NCI-H510A (cell line): Measurements from ENCODE around the gene SUPT6H.

ENCODE experiments used
- DNase-seq: peaks from one replicate; lab custom pipeline; 2025; lab: John Stamatoyannopoulos, UW

Gene SUPT6H

DNA sequence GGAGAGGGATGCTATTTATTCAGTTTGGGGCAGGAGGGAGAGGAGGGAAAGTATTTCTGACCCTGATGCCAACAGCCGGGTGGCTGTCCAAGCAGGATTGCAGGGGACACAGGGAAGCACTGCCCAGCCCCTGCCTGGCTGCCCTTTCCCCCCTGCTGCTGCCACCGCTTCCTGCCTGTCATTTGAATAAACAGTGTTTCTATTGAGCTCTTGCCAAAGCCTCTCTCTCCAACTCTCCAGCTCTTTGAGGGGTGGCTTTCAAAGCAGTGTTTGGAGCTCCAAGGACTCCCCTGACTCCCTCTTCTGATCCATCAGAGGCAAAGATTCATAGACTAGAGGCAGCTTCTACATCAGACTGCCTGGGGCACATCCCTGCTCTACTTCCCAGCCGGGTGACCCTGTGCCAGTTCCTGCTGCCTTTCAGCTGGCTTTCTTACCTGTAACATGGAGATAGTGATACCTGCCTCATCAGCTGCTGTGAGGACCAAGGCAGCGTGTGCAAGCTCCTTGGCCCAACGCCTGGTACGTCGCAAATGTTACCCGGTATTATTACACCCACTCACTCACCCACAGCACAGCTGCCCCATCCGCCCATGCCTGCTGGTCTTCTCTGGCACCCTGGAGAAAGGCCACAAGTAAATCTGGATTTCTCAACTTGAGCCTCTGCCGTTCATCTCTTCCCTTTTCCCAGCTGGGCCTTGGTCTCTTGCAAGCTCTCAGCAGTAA is 40.2 kb downstream of the SUPT6H start:
- DNase-seq = no peak

DNA sequence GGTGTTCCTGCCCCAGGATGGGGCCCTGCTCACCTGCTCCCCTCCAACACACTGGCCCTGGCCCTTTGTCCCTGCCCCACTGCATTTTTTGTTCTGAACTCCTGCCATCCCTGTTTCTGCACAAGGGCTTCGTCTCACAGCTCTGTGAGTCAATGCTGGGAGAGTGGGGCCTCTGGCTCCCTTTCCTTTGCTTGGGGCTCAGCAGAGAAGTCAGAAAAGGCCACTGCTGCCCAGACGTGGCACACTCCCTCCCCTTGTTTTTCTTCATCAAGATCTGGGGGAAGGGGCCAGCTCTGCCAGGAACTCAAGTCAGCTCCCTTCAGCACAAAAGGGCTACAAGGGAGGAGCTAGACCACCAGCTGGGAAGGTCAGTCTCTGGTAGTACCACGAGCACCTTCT is 40.7 kb downstream of the SUPT6H start:
- no peak for DNase-seq

DNA sequence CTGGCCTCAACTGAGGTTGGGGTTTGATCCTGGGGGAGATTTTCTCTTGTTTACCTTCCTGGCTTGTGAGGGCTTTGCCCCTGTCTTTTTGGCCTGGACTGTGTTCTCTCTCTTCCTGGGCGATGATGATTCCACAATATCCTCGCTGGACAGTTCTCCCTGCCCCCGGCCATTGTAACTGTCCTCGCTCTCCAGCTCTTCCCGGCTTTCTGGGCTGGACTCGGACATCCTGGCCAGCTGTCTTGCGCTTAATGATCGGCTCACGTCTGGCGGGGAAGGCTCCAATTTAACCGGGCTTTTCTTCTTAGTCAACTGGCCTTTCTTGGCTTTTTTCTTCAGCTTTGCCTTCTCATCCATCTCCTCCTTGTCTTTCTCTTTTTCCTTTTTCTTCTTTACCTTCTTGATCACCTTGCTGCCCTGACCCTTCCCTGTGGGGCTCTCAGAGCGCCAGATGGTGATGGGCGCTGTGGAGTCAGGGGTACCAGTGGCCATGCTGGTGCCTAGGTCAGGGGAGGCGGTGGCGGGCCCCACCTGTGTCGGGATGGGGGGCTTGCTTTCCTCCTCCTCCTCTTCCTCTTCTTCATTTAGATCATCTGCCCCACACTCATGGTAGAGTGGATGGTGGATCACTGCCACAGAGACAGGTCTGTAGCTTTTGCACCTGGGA is 41.7 kb downstream of the SUPT6H start:
- DNase-seq = no peak

DNA sequence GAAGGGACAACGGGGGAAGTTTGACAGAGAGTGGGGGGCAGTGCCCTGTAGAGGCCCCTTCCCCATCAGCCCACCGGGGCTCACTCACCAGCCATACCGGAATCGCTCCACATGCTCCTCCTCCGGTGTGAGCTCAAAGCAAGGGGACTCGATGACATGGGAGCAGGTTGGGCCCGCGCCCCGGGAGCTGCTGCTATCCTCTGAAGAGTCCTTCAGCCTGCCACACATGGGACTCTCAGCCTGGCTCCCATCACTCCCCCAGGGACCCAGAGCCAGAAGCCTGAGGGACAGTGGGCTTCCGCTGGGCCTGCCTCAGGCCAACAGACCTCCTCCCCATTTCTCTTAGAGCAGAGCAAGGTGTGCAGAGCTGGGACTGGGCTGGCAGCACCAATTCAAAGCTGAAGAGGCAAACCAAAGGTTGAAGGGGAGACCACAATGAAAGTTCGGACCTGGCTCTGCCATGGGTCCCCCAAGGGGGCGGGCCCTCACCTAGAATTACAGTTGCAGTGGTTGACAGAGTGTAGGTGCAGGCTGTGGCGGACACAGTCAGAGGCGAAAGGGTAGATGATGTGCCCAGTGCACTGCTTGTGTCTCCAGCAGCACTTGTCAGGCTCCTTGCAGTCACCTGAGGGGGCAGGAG is 42.3 kb downstream of the SUPT6H start:
- no peak for DNase-seq

DNA sequence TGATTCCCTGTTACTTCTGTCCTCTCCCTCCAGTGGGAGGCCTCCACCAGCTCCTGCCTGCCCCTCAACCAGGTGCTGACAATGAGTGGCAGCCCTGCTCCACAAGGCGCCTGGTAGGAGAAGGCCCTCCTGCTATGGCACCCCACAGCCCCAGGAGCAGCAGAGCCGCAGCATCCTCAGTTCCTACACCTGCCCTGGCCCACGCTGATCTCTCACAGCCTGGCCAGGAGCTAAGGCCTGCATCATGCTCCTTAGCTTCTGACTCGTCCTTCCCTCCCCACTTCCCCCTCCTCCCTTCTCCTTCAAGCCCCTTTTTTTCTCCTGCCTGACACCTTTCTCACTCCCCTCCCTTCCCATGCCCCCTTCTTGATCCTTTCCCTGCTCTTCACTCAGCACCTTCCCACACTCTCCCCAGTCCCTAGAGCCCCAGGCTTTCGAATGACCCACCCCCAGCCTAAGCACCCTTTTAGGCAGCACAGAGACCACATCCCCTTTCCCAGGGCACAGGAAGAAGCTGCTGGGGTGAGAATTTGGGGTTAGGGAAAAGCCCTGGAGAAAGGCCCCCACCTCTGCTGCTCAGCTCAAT is 43.2 kb downstream of the SUPT6H start:
- DNase-seq = no peak

DNA sequence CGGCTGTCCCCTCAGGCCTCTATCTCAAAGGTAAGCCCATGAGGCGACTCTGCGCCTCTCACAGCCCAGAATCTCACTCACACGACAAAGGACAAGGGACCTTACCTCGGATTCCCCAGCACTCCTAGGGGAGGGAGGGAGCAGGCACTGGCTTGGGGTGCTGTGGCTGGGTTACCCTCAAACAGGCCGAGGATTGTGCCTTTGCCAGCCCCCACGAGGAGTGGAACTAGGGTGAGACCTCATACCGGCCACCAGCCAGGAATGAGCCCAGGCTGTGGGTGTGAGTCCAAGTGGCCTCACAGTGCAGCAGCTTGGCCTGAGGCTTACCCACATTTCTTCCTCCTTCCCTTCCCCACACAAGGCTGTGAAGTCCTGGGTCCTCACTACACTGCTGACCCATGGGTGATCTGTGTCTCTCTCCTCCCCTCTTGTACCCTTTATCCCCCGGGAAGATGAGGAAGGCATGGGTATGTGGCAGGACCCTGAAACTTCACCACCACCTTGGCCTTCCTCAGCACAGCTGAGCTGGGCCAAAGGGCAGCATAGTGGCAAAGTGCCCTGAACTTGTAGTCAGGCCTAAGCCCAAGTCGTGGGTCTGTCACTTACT is 43.8 kb downstream of the SUPT6H start:
- DNase-seq = no peak

DNA sequence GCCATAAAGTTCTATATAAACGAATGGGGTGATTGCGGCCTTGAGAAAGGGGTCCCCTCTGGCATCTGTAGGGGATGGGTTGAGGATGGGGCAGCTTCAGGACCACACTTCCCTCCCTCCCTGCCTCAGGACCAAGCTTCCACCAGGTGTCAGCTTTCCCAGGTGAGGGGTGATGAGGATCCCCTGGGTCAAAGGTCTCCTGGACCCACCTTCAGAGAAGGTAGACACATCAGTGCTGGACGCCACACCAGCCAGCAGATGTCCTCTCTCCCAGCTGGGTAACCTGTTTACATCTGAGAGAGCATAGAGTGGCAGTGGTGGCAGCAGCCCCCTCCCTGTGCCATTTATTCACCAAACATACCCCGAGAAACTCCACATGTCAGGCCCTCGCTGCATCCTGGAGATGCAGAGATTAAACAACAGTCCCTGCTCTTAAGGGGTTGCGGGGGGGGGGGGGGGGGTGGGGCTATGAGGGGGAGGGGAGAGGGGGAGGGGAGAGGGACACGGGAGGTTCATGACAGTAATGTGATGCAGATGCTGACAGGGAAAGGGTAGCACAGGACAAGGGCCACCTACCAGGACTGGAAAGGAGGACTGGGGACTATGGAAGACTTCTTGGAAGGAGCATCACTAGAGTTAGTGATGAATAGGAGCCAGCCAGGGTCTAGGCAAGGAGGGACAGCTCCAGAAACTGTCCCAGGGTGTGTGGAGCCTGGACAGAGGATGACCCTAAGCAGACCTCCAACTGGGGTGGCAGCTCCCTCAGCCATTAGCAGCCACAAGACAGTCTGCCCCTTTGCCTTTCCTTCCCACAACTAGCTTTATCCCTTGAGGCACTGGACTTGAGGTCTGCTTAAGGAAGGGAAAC is 44.7 kb downstream of the SUPT6H start:
- no peak for DNase-seq

DNA sequence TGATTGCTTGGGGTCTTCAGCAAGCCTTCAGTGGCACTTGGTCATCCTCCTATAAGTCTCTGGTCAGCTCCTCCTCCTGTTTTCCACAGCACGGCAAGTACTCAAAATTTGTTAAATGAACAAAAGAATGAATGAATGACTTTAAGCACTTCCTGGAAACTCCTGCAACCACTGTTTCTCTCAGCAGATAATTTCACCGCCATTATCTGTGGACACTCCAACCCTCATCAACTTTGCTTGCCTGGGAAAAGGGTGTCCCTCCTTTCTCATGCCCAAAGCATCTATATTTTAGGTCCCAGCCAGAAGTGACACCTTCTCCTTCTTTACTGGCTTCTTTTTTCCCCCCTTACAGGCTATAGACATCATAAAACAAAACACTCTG is 45.3 kb downstream of the SUPT6H start:
- no peak for DNase-seq

DNA sequence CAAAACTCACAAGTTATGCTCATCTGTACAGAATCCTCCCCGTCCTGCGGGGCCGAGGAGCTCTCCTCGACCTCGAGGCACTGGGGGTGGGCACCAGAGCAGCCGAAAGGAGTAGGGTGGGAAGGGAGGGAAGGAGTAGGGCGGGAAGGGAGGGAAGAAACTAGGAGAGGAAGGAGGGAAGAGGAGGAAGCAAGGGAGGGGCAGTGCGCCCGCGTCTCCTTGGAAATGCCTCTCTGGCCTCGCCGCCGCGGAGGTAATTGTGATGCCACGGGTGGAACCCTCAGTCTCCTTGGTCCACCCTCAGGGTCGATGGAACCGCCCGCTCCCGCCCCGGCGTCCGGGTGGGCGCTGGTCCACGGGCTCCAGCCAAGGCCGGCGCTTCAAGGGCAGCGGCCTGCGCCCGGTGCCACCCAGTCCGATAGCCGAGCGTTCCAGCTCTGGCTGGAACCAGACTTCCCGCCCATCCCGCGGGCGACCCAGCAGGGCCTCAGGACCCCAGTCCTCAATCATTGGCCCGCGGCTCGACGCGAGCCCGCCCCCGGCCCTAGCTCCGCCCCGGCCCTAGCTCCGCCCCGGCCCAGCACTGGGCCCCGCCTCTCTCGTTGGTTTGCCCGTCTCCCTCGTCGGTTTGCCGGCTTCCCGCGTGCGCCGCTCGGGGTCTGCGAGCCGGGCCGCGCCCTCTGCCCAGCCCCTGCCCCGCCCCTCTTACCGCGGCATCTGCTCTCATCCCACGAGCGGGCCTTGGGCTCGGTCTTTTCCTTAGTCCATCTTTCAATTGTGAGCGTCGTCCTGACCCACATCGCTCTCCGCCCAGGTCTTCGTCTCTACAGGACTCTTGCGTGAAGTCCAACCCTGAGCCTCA is 49.1 kb downstream of the SUPT6H start:
- peak; percentile 94 for DNase-seq

DNA sequence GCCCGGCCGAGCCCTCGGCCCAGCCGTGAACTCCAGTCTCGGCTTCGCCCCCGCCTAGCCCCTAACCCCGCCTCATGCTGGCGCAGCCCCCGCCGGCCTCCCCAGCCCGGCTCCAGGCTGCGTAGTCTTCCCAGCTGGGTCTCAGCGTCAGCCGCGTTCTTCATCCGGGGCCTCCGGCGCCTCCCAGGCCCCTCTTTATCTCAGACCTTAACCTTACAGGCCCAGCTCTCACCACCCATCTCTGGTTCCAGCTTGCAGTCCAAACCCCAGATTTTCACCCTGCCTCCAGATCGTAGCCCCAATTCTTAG is 49.7 kb downstream of the SUPT6H start, which contains the start of gene PROCA1:
Gene PROCA1, minus strand, starts transcription at position 166 of the 309 bp plus-strand sequence. CDS start 228 bp downstream, outside the sequence.
- DNase-seq = no peak

DNA sequence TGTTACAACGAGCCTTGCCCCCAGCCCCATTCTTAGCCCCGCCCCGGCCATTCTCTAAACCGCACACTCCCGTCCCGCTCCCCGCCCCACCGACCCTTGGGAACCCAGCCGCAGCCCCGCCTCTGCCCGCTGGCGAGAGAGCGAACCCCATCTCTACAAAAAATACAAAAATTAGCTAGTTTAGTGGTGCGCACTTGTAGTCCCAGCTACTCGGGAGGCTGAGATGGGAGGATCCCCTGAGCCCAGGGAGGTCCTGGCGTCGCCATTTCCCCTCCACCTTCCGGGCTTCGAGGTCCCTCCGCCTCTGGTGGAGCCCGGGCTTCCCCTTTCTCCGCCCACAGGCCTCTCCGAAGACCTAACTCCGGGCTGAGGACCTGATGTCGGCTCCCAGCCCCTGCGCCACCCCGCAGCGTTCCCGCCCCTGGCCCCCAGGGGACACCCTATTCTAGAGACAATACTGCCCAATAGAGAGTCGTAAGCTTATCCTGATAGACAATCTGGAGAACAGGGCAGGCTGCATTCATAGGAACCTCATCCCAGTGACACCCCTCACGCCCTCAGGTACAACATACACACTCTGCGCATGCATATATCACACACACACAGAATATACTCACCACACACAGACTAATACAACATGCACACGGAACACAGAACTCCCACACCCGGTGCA is 50.2 kb downstream of the SUPT6H start:
- no peak for DNase-seq

DNA sequence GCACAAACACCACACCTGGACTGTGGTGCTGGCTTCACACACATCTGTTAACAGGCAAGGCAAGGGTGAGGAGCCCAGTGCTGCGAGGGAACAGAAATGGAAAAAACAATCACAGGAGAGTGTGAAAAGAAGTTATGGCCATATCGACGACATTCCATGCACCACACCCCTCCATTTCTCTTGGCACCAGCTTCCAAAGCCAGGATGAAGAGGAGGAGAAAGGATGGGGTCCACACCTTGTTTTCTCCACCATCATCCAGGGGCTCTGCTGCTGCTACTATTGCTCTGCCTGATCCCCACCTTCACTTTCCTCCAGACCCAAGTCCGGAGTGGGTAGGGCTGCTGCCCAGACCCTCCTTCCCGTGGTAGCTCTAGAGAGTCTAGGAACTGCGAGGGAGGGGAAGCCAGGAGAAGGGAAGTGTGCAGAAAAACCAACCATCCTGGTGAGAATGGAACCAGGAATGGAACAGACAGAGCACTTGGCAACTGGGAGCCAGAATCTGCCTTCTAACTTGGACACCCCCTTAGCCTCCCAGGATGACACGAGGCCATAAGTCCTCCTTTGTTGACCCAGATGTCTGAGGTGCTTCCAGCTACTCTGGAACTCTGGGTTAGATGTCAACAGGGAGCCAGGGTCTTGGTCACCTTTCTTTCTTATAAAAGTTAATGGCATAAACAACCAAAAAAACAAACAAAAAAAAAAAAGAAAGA is 50.9 kb downstream of the SUPT6H start:
- DNase-seq = no peak

DNA sequence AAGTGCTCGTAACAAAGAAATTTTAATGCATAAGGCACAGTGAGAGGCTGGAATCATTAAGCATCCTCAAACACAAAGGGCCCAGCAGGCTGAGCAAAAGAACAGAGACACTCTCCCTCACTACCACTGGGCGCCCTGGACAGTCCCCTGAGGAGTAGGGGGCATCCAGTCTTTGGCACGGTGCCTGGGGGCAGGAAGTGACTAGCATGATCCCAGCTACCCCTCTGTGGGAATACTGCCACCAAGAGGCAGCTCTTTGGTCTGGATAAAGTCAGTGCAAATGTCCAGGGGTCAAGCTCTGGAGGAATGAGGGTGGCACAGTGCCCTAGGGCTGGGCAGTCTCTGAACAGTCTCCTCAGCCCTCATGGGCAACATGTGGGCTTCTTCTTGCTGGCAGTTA is 52.3 kb downstream of the SUPT6H start:
- no peak for DNase-seq

DNA sequence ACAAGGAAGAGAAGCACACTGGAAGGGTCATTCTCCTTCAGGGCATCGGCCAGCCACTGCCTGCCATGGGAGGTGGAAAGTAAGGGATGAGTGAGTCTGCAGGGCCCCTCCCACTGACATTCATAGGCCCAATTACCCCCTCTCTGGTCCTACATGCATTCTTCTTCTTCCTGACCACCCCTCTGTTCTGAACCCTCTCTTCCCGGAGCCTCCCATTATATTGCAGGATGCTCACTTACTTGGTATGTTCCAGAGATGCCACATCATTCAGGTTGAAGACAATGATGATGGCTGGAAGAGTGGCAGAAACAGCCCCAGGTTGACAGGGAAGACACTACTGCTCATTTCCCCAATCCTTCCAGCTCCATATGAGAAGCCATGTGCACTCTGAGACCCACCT is 53.2 kb downstream of the SUPT6H start:
- DNase-seq = no peak

DNA sequence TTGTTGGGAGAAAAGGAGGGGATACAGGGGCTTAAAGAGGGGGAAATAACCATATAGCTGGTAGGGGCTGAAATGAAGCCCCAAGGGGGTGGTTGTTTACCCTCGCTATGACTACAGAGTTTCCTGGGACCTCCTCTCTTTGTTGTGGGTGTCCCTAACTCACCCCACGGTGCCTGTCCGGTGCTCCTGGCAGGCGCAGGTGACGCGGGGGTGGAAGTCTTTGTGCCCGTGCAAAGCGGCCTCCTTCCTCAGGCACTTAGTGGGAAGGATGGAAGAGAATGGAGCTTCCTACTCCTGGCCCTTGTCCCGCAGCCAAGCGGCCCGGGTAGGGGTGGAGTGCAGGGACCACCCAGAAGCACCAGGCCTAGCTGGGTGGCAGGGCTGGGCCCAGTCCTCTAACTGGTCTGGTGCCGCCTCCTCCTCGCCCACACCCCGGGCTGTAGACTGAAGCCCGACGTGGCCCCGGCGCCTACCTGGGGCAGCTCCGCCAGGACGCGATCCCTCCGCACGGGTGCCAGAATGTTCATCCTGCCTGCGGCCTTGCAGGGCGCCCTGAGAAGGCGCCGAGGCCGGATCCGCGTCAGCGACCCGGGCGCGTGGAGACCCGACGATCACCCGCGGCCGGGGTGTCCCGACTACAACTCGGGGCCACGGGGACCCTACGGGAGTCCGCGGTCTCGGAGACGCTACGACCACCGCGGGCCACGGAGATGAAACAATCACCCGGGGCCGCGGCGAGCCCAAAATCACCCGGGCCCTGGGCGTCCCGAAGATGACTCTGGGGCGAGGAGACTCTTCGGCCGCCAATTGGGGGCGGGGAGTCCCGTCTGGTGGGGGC is 55.0 kb downstream of the SUPT6H start:
- peak; percentile 41 for DNase-seq

DNA sequence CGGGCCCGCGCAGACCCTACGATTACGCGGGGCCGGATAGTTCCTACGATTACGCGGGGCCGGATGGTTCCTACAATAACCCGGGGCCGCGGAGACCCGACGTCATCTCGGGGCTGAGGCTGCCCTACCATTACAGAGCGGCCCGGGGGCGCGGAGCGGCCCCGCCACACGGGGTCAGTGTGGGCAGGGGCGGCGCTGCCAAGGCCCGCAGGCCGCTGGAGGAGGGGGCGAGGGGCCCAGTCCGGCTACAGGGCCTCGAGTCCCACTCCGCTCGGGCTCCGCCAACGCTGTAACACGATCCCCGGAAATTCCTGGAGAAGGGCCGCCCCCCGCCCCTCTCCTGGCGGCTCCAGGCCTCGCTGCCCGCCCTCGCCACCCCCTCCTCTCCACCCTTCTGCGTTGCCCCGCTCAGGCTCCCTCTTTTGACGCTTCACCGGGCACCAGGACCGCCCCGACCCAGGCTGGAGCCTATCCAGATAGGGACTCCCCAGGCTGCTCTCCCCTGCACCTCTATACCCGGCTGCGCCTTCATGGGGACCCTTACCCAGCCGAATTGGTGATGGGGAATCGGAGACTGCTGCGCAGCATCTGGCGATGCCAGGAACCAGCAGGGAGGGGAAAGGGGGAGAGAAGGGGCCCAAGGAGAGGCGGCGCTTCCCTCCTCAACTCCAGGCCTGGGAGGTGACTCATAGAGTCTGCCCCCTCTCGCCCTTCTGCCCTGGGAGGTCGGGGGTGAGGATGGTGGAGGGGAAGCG is 55.8 kb downstream of the SUPT6H start, which contains the start of gene RAB34:
Gene RAB34, minus strand, starts transcription at position 291 of the 755 bp plus-strand sequence. CDS start 602 bp downstream, outside the sequence.
- DNase-seq = peak; percentile 95

DNA sequence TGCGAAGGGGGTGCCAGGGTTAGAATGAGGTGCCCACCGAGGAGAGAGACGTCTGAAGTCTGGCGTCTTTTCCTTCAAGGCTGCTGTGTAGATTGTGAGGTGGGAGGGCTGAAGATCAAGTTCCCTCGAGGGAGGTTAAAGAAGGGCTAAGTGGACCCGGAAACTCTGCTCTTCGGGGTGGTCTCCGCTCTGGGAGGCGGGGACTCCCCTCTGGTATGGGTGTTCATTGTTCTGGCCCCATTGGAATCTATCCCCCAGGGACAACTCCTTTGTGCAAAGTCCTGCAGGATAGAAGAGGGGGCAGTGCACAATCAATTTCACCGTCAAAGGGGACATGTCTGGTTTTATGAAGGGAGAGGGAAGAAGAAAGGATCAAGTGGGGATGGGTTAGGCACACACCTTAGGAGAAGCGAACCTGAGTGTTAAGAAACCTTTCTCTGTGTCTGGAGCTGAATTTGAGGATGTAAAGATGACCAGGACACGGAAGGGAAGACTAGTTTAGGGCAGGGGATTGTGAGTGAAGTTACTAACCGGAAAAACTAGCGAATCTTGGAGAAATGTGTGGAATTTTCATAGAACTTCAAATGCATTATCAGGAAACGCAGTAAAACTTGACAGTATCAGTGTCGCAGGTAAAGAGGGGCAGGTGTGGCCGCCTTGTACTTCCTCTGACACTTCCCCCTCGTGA is 56.5 kb downstream of the SUPT6H start:
- DNase-seq = no peak
